ENCODE results near the gene PDLIM7.

PDLIM7 gene

DNA sequence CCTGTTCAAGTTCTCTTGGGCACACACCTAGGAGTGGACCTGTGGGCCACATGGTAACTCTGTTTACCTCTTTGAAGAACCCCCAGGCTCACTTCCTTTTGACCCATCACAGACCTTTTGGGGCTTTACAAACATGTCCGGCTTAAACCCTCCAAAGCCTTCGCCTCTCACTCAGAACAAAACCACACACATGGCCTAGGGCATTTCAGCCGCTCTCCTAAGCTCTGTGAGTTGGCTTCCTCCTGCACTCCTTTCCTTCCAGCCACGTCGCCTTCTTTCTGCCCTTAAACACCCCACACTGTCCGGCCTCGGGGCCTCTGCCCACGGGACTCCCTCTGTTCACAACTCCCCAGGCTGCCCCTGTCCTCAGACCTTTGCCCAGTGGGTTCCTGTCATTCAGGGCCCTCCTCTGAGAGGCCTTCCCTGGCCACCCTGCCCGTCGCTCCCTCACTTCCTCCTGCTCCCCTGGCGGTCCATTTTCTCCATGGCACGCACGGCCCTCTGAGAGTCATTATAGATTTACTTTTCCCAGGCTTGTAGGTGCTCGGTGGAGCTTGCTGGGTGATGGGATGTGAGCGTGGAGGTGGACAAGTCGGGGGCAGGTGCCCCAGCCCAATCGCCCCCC is 10.3 kb upstream of the PDLIM7 start:
- no peak for DNase-seq (ENCODE audit: low read depth in 2 of 2, low spot score in 1 of 2)

DNA sequence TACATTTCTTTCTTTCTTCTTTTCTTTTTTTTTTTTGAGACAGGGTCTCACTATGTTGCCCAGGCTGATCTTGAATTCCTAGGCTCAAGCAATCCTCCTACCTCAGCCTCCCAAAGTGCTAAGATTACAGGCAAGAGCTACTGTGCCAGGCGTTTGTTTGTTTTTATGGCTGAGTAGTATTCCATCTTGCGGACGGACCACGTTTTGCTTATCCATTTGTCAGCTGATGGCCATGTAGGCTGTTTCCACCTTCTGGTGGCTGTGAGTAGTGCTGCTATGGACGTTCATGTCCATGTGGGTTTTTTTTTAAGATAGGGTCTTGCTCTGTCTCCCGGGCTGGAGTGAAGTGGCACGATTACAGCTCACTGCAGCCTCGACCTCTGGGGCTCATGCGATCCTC is 9.8 kb upstream of the PDLIM7 start:
- no peak for DNase-seq (ENCODE audit: low read depth in 2 of 2, low spot score in 1 of 2)

DNA sequence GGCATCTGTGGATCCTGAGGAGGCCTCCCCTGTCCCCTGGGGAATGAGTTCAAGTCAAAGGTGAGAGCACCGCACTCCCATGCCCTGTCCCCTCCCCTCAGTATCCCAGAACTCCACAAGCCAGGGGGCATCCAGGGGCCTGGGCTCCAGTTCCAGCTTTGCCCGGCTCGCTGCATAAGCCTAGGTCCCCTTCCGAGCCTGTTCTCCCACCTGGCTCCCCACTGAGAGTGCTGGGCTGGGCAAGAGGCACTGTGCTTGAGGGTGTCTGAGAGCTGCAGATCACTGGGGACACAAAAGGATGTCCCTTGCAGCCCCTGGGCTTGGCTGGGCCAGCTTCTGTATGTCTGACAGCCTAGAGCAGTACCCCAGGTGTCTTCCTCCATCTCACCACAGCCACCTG is 7.7 kb upstream of the PDLIM7 start:
- no peak for DNase-seq (ENCODE audit: low read depth in 2 of 2, low spot score in 1 of 2)

DNA sequence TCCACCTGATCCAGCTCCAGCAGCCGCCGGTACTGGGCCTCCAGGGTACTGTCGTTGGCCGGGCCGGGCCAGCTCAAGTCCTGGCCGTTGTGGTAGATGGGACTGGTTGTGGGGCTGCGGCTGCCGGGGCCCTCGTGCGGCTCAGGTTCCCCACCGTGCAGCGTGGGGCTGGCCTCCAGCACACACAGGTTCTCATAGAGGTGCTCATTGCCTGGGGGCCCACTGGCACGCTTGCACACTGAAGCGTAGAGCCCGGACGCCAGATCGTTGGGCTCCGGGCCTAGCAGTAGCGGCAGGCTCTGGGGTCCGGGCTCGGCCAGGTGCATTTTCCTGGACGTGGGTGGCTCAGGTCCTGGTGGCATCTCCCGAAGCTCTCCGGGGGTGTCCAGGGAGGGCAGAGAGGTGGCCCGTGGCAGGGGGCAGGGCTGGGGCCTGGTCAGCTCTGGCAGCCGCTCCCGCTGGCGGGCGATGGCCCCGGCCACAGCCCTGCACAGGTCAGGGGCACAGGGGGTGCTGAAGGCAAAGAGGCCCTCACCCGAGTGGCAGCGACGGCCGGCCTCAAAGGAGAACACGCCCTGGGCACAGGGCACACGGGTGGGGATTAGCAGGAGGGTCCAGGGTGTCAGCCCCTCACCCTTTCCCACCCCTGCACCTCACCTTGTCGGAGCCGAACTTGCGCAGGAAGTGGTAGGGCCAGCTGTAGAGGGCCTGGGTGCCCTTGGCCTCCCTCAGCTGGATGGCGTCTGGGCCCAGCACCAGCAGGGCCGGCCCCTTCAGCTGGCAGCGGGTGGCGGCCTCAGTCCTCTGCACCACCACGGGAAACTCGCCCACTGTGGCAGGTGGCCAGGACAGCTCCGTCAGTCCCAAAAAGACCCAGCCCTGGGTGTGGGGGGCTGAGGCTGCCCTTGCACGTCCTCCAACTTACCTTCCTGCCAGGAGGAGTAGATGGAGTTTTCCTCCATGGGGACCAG is 7.0 kb upstream of the PDLIM7 start:
- no peak for DNase-seq (ENCODE audit: low read depth in 2 of 2, low spot score in 1 of 2)

DNA sequence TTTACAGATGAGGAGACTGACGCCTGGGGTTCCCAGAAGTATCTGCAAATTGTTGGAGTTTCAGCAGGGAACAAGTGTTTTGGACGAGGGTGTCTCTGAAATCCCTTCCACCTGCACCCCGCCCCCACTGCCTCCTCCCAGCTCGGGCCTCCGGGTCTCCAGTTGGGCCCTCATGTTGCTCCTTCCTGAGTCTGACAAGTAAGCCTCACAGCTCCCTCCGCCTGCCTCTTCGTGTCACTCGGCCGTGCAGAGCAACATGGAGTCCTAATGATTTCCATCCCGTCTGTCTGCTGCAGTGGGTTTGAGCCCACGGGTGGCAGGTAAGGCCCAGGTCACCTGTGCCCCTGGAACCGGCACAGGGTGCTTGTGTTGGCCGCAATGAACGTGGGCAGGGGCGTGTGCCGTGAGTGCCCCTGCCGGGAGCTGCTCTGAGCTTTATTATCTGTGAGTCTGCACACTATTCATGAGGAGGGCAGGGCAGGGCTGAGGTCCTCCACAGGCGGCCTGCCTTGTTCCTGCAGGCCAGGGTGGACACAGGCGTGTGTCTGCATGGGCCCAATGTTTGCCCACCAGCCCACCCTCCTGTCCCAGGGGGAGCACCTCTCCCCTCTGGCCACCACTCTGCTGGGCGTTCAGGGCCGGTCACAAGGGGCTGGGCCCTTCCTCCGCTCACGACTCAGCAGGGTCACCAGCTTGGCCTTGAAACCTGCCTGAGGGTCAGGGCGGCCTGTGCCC is 6.1 kb upstream of the PDLIM7 start:
- no peak for DNase-seq (ENCODE audit: low read depth in 2 of 2, low spot score in 1 of 2)

DNA sequence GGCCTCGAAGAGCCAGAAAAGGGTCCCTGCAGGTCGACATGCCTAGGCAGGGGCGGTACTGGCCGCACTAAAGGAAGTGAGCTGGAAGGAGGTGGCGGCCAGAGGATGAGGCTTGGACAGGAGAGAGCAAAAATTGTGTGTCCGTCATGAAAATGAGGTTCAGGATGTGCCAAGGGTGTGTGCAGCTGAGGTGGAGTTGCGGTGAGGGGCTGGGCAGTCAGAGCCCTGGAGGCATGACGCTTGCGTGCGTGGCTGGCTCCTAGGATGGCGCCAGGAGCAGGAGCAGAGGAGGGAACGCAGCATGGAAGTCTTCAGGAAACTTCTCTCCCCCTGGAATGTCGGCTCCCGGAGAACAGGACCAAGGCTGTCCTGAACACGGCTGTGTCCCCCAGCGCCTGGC is 5.5 kb upstream of the PDLIM7 start:
- no peak for DNase-seq (ENCODE audit: low read depth in 2 of 2, low spot score in 1 of 2)

DNA sequence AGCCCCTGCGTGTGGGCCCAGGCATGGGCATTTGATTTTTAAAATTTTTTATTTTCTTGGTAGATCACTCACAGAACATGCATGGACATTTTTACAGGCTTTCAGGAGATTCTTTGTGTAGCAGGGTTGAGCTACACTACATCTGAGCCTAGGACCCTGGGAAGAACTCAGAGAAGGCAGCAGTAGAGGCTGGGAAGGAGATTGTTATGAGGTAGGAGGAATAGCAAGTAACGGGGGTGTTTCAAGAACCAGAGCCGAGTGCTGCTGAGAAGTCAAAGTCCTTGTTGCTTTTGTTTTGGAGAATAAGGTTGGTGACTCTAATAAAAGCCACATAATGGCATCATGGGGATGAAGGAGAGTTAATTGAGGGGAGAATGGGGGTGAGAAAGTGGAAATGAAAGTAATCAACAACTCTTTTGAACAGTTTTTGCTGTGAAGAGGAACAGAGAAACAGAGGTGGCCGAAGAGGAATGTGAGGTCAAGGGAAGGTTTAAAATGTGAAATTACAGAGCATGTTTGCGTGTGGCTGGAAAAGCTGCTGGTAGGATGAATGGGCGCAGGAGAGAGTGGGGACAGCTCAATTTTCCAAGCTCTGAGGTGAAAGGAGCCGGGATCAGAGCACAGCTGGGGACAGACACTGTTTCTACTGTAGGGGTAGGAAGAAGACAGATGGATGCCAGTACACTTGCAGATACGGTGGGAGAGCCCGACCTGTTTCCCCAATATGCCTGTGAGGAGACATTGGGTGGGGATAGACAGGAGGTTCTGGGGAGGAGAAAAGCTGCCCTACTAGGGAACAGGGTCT is 4.7 kb upstream of the PDLIM7 start:
- no peak for DNase-seq (ENCODE audit: low read depth in 2 of 2, low spot score in 1 of 2)

DNA sequence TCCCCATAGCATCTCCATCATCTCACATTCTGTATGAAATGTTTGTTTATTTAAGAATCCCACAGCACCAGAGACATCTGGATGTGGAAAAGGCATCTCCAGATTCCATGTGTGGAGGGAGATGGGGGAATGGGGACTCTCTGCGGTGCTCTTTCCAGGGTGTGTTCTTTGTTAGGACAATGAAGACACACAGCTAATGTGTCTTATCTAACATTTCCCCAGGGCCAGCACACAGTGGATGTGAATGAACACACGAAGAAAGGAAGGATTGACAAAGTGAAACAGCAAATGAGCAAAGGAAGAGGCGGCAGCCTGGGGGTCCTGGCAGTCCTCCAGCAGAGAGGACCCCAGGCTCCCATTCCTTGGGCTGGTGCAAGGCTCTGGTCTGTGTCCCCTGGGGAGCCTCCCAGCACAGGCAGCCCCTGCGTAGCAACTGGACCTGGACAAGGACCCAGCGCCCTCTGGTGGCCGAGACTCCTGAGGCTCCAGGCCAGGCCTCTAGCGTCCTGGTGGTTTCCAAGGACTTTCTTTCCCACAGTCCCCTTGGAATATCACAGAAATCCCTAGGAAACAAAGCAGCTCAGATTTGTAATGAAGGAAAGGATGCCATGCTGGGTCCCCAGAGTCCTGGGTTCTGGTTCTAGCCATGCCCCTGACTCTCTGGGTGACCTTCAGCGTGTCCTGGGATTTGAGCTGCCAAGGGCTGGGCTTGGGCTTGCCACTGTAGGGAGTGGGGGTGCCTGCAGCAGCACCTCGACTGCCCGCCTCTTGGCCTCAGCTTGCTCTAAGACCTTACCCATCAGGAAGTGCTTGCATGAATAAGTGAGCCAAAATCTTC is 3.5 kb upstream of the PDLIM7 start:
- peak; percentile 78 to 82 for DNase-seq (ENCODE audit: low read depth in 2 of 2, low spot score in 1 of 2)

DNA sequence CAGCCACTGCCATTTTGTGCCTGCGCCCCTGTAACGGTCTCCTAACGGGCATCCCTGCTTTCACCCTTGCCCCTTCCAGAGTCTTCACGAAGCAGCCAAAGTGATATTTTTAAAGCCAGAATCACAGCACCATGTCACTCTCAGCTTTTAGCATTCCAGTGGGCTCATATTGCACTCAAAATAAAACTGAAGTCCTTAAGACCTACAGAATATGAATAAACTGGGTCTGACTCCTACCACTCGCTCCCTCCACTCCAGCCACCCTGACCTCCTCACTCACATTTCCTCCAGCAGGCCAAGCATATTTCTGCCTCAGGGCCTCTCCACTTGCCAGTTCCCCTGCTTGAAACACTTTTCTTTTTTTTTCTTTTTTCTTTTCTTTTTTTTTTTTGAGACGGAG is 2.4 kb upstream of the PDLIM7 start:
- no peak for DNase-seq (ENCODE audit: low read depth in 2 of 2, low spot score in 1 of 2)

DNA sequence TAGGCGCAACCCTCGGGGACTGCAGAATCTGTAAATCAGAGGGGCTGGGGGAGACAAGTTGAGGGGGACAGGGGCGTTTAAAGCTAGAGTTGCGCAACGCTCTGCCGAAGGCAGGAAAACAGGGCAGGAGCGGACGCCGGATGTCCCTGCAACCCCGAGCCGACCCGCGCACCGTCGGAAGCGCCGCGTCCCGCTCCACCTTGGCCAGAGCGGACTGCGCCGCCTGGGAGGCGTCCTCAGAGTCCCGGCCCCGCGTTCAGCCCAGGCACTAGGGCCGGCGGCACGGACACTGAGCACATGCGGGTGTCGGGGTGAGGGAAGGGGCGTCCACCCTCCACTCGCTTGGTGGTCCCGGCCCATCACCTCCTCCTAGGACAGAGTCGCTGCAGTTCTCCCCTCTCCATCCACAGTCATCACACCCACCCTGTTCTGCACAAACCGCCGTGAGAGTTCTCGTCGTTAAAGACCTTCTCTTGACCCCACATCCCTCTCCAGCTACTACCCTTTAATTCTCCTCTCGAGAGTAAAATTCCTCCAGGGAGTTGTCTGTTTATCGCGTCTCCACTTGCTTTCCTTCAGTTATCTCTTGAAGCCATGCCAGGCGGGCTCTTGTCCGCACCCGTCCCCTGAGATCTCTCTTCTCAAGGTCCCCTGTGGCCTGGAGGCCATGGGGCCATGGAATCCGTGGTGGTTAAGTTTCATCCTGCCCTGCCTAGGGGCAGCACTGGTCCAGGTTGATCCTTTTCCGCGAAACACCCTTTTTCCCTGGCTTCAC is 796 bp upstream of the PDLIM7 start:
- no peak for DNase-seq (ENCODE audit: low read depth in 2 of 2, low spot score in 1 of 2)

DNA sequence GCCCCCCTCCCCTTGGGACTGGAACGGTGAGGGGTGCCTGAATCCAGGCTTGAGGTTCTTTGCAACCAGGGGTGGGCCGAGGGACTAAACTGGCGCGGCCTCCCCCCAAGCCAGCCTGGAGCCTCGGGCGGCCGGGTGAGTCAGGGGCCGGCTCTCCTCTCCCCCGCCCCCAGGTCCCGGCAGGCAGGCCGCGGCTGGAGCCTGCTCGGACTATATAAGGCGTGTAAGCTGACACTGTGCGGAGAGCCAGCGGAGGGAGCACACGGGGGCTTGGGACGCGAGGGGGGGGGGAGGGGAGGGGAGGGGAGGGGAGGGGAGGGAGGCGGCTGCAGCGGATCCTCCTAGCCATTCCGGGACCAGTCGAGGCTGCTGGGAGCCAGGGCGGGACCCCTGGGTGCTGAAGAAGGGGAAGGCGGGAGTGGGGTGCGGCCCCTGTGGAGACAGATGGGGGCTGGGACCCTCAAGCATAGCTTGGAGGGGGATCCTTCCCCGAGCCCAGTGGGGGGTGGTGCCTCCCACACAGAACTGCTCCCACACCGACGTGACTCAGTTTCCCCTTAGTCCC is 595 bp downstream of the PDLIM7 start:
- DNase-seq (ENCODE audit: low read depth in 2 of 2, low spot score in 1 of 2), result no peak

DNA sequence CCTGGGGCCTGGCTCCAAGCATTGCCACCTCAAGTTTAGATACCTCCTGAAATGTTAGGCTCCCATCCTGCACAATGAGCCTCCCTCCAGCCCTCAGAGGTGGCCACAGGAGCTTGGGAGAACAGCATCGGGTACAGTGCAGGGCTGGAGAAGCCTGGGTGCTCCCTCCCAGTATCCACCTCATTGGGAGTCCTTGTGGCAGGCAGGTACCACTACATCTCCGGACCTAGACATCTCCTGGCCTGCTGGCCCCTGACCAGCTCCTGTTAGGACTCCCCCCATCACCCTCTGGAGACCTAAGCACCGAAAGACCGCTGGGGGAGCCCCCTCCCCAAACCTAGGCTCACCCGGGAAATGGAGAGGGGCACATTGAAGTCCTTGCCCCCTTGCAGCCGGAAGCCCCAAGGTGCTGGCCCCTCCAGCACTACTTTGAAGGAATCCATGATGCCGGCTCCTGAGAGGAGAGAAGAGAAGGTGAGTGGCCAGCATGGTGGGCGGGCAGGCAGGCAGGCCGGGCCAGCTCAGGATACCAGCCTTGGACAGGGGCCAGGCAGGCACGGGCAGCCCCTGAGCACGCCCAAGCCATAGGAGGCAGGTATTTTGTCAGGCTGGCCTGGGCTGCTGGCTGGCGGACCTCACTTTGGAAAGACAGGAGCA is 1.2 kb downstream of the PDLIM7 start:
- no peak for DNase-seq (ENCODE audit: low read depth in 2 of 2, low spot score in 1 of 2)

DNA sequence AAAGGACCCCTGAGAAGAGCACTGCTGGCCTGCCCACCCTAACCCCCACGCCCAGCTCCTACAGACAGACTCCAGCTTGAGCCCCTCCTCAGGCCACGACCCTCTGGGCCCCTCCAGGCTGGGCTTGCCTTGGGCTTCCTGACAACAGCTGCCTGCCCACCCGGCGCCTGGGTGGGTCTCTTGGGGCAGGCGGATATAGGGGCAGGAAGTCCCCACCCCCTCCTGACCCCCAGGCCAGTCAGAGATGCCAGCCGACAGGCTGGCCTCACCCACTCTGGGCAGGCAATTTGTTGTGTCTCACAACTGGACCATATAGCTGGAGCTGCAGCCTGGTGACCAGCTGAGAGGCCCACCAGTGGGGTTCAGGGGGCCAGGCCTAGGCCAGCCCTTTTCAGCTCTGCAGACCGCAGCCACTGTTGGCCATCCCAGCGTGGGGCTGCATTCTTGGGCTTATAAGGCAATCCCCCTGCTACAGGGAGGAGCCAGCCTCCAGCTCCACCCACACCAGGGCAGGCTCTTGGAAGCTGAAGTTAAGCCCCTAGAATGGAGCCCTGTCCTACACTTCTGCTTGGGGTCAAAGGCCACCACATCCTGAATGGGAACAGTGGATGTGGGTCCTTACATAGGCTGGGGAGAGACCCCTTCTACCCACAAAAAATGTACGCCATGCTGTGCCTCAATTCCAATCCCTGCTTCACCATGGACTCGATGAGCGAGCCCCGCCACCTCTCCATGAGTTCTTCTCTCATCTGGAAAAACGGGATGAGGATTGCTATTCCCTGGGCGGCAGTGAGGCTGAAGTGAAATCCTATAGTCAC is 2.0 kb downstream of the PDLIM7 start:
- DNase-seq (ENCODE audit: low read depth in 2 of 2, low spot score in 1 of 2), result no peak

DNA sequence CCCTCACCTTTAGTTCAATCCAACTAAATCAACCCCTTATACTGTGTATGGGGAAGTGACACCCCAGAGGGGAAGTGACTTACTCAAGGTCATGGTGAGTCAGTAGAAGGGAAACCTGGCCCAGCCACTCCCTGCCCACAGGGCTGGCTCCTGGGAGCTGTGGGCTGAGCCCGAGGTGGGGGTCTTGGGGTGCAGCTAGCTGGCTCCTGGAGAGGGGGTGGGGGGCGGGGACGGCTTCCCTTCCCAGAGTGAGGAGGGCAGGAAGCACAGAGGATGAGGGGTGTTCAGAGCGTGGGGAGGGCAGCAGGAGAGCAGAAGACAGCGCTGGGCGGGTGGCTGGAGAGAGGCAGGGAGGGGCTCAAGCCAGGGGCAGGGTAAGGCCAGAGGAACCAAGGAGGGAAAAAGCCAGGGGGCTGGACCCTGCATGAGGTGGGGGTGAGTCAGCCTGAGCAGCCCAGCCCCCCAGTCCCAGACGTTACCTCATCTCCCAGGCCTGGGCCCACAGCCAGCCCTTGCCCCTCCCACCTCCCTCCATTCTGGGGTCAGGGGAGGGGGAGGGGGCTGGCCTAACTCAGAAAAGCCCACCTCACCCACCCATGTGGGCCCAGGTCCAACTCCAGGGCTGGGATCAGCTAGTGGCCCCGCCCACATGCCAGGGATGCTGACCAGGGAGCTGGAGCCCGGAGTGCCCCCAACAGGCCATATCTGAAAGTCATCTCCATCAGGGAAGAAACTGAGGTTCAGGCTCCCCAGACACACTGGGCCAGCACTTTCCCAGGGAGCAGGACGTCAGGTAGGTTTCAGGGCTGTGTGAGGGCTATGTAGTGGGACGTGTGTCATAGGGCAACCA is 2.8 kb downstream of the PDLIM7 start:
- no peak for DNase-seq (ENCODE audit: low read depth in 2 of 2, low spot score in 1 of 2)

DNA sequence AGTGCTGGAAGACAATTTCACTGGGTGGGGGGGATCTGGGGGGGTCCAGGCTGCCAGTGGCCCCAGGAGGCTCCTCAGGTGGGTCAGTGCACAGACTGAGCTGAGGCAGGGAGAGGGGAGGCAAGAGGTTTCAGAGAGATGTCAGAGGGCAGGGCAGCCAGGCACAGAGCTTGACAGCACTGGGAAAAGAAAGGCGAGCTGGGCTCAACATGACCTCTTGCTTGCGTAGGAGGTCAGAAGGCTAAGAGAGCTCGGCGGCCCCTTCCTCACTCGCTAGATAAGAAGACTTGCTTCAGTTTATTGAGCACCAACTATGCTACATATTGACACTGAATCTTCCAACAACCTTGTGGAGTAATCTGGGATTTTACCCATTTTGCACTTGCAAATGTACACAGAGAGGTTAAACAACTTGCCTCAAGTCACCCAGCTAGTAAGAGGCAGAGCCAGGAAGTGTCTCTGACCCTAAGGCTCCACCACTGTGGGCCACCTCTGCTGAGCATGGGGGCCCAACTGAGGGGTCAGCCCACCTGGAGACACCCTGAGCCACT is 3.5 kb downstream of the PDLIM7 start:
- DNase-seq (ENCODE audit: low read depth in 2 of 2, low spot score in 1 of 2), result no peak

DNA sequence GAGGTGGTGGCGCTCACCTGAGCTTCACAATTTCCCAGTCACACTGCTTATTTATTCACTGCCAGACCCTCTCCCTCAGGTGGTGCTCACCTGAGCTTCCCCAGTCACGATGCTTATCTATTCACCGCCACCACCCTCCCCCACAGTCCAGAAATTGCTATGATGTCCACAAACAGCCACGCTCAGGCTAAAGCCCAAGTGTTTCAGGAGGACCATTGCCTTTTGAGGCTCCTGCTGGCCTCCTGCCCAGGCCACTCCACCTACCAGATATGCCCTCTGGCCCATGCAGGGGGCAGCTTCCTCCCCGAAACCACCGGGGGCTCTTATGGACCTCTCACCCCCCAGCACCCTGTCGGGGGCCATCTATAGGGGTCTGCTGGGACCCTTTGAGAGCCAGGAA is 4.6 kb downstream of the PDLIM7 start:
- no peak for DNase-seq (ENCODE audit: low read depth in 2 of 2, low spot score in 1 of 2)
